Keratinocyte (primary cell): ENCODE results near the gene VAMP4. TPM values are rescaled to one million over a fixed set of nuclear protein-coding genes. Genes with fewer than 3 reads are reported as not detected.

Source experiments
- DNase-seq: peaks from one replicate; pipeline ENCODE4 v3.0.0-alpha.2; 2011; ENCODE audit warnings: low read depth, missing footprints, low spot score
- FAIRE-seq: peaks from 2 replicates; lab custom pipeline; 2011; peaks lifted over from hg19 to GRCh38; lab: Jason Lieb, UNC
- H2AFZ ChIP-seq: 2 replicates; pipeline ENCODE4 v1.6.0; 2012; ENCODE audit warnings: low read length, control low read depth, inconsistent platforms; ENCODE audit not compliant: control insufficient read depth
- H3K27ac ChIP-seq: 2 replicates; pipeline ENCODE4 v1.5.1; 2011; ENCODE audit warnings: low read length; ENCODE audit not compliant: control insufficient read depth, insufficient read depth
- H3K27me3 ChIP-seq: 3 replicates; pipeline ENCODE4 v1.6.0; 2011; ENCODE audit warnings: low read length; ENCODE audit not compliant: control insufficient read depth, insufficient read depth; ENCODE audit errors: extremely low read depth
- H3K36me3 ChIP-seq, 2 experiments: 2 replicates in 1 of 2; 3 replicates in 1 of 2; pipeline ENCODE4 v1.5.1; 2011; ENCODE audit warnings: low read length in 2 of 2, mild to moderate bottlenecking in 1 of 2; ENCODE audit not compliant: control insufficient read depth in 2 of 2, insufficient read depth in 2 of 2; ENCODE audit errors: extremely low read depth in 1 of 2
- H3K4me1 ChIP-seq: 3 replicates; pipeline ENCODE4 v1.5.1; 2011; ENCODE audit warnings: low read length; ENCODE audit not compliant: control insufficient read depth, insufficient read depth; ENCODE audit errors: extremely low read depth
- H3K4me2 ChIP-seq: 3 replicates; pipeline ENCODE4 v1.6.0; 2011; ENCODE audit warnings: low read depth, low read length; ENCODE audit not compliant: control insufficient read depth, insufficient read depth; ENCODE audit errors: extremely low read depth
- H3K4me3 ChIP-seq, 3 experiments: fragments of 200-600 bp in 1 of 3; sonication (generic) in 1 of 3; 2 replicates in 2 of 3; 3 replicates in 1 of 3; pipeline ENCODE4 v1.5.1; 2011 to 2016; ENCODE audit warnings: low read length in 3 of 3, mild to moderate bottlenecking in 3 of 3, control low read depth in 2 of 3, inconsistent platforms in 1 of 3, low read depth in 1 of 3, mixed read lengths in 1 of 3, mixed run types in 1 of 3, moderate library complexity in 1 of 3; ENCODE audit not compliant: control insufficient read depth in 2 of 3, insufficient read depth in 2 of 3; ENCODE audit errors: extremely low read depth in 1 of 3
- H3K79me2 ChIP-seq: 2 replicates; pipeline ENCODE4 v1.6.0; 2012; ENCODE audit warnings: low read length; ENCODE audit not compliant: control insufficient read depth, insufficient read depth
- H3K9ac ChIP-seq: 3 replicates; pipeline ENCODE4 v1.6.0; 2011; ENCODE audit warnings: low read length; ENCODE audit not compliant: control insufficient read depth, insufficient read depth; ENCODE audit errors: extremely low read depth
- H3K9me1 ChIP-seq: 3 replicates; pipeline ENCODE4 v1.6.0; 2011; ENCODE audit warnings: low read length; ENCODE audit not compliant: control insufficient read depth, insufficient read depth; ENCODE audit errors: extremely low read depth
- H3K9me3 ChIP-seq: 2 replicates; pipeline ENCODE4 v1.5.1; 2012; ENCODE audit warnings: low read depth, low read length; ENCODE audit not compliant: control insufficient read depth
- H4K20me1 ChIP-seq: 3 replicates; pipeline ENCODE4 v1.6.0; 2011; ENCODE audit warnings: low read length; ENCODE audit not compliant: control insufficient read depth, insufficient read depth; ENCODE audit errors: extremely low read depth
- EZH2 ChIP-seq: IDR thresholded peaks from one replicate; pipeline ENCODE4 v1.6.1; 2012; ENCODE audit warnings: inconsistent platforms, mild to moderate bottlenecking, low read length, moderate library complexity
- dilution Hi-C: fragments of 300-500 bp; cut with MboI; formaldehyde crosslinking; loops from one replicate; pipeline ENCODE4 v1.7.0; 2020; ENCODE audit warnings: low sequenced_read_pairs; ENCODE audit not compliant: extremely low pct_ligation_motif_present
- polyA plus RNA-seq, 5 experiments: library from polyadenylated mRNA; depleted of rRNA in 3 of 5; stranded (reverse) in 3 of 5; stranded (forward) in 1 of 5; unstranded in 1 of 5; fragments of >200 nt; gene quantifications; 1 replicate in 1 of 5; 2 replicates in 3 of 5; 3 replicates in 1 of 5; pipeline versions ENCODE4 v1.2.1 to v1.2.3, GENCODE V29; 2011 to 2012; ENCODE audit warnings: missing spikeins in 2 of 5, low read depth in 1 of 5, low replicate concordance in 1 of 5
- small RNA-seq, 3 experiments: library from RNA; depleted of rRNA; stranded (forward); fragments of <200 nt; gene quantifications; one replicate each; pipeline ENCODE3, GENCODE V24; 2012; ENCODE audit warnings: low read depth in 3 of 3, low replicate concordance in 1 of 3; ENCODE audit not compliant: insufficient read length in 3 of 3
- TF ChIP-seq, protein P1 (sequence below), 3 experiments: IDR thresholded peaks in 1 of 3; conservative IDR thresholded peaks in 1 of 3; optimal IDR thresholded peaks in 1 of 3; 2 replicates in 2 of 3; 3 replicates in 1 of 3; pipeline versions ENCODE3 to v1.5.1; 2011; ENCODE audit warnings: low read length in 3 of 3, mild to moderate bottlenecking in 3 of 3, moderate library complexity in 2 of 3, control low read depth in 1 of 3, inconsistent platforms in 1 of 3; ENCODE audit not compliant: insufficient read depth in 2 of 3; ENCODE audit errors: extremely low read depth in 1 of 3

The VAMP4 gene
- polyA plus RNA-seq, 1 donor (not counting 4 experiments of a cell fraction or from before 2014, with no cell fraction given) = 12.7 TPM

DNA sequence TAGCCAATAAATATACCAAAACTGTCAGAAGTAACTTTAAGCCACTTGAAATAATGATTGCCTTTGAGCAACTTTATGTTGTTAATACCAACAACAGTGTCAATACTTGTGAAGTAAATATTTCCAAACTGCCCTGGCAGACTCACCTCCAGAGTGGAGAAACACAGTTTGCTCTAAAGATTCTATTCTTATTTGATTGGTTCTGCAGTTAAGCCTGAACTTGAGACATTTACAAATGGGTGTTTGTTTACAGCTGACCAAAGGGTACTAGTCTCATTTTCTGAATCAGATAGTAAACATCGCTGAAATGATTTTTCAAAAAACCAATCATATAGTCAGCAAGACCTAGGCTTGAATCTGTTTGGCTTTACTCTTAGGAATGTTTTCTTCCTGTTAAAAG, 88.1 kb downstream of the VAMP4 start:
- FAIRE-seq (no peak), DNase-seq (no peak)
- Histone ChIP-seq H3K9me1 (no peaks in the 10 kb centered on the region), H3K27ac (no peak overlapping the region), H3K4me1 (no peaks in the 10 kb centered on the region), H4K20me1 (no peaks in the 10 kb centered on the region), H3K4me2 (no peak overlapping the region), H3K4me3 (no peak overlapping the region), H3K9ac (no peak overlapping the region), H3K36me3 (no peaks in the 10 kb centered on the region), H3K79me2 (no peaks in the 10 kb centered on the region), H2AFZ (no peak overlapping the region), H3K27me3 (peaks cover 22% of the 10 kb centered on the region), H3K9me3 (no peaks in the 10 kb centered on the region)
- dilution Hi-C loops = no loop called here
- TF ChIP-seq, protein P1, sequence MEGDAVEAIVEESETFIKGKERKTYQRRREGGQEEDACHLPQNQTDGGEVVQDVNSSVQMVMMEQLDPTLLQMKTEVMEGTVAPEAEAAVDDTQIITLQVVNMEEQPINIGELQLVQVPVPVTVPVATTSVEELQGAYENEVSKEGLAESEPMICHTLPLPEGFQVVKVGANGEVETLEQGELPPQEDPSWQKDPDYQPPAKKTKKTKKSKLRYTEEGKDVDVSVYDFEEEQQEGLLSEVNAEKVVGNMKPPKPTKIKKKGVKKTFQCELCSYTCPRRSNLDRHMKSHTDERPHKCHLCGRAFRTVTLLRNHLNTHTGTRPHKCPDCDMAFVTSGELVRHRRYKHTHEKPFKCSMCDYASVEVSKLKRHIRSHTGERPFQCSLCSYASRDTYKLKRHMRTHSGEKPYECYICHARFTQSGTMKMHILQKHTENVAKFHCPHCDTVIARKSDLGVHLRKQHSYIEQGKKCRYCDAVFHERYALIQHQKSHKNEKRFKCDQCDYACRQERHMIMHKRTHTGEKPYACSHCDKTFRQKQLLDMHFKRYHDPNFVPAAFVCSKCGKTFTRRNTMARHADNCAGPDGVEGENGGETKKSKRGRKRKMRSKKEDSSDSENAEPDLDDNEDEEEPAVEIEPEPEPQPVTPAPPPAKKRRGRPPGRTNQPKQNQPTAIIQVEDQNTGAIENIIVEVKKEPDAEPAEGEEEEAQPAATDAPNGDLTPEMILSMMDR (optimal IDR thresholded peaks at IDR 0.05 in 1 of 3, IDR thresholded peaks at IDR 0.05 in 1 of 3, conservative IDR thresholded peaks at IDR 0.05 in 1 of 3; ENCODE audit: extremely low read depth in 1 of 3, insufficient read depth in 2 of 3, low read length in 3 of 3) = no peak
- no peak for TF ChIP-seq EZH2

DNA sequence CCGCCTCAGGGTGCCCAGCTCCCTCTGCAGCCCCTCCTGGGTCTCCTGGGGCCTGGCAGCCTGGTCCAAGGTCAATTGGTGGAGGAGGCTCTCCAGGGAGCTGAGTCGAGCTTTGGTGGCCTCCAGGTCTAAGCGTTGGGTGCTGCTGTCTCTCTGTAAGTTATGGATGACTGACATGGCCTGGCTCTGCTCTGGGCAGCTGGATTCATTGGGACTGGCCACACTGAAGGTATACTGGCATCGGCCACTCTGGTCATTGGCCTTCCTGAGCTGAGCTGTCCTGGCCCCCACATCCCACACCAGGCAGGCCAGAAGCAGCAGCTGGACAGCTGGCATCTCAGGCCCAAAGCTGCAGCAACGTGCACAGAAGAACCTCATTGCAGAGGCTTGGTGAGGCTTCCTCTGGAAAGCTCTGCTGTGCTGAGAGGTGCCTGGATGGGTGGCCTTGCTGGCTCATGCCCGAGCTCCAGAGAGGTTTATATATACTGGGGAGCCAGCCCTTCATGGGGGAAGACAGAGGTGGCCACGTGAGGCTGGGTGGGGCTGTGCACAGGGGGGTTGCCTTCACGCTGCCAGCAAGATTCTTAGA, 89.5 kb downstream of the VAMP4 start, which contains the start of gene MYOC:
TSS of gene MYOC (minus strand) at position 455 of the 589 bp plus-strand sequence. CDS start at position 378, 77 bp downstream.
- Histone ChIP-seq H2AFZ (no peak within 1 kb of the TSS), H3K27ac (no peak within 1 kb of the TSS), H3K9me3 (no peaks in the 10 kb centered on the region), H3K9me1 (no peaks in the 10 kb centered on the region), H3K27me3 (peaks cover 22% of the 10 kb centered on the region), H3K4me1 (no peaks in the 10 kb centered on the region), H3K4me3 (no peak within 1 kb of the TSS), H4K20me1 (no peaks in the 10 kb centered on the region), H3K9ac (no peak within 1 kb of the TSS), H3K4me2 (no peak within 1 kb of the TSS), H3K36me3 (no peaks in the 10 kb centered on the region), H3K79me2 (no peaks in the 10 kb centered on the region)
- TF ChIP-seq EZH2 = no peak
- TF ChIP-seq, protein P1 (optimal IDR thresholded peaks at IDR 0.05 in 1 of 3, IDR thresholded peaks at IDR 0.05 in 1 of 3, conservative IDR thresholded peaks at IDR 0.05 in 1 of 3; ENCODE audit: extremely low read depth in 1 of 3, insufficient read depth in 2 of 3, low read length in 3 of 3) = no peak
- dilution Hi-C loops = no loop called here
- FAIRE-seq = no peak
- DNase-seq = no peak

Small RNA genes lying within 50 kb of the gene (small RNA-seq; reads per million reads assigned to genes)
- gene RF00601 = 0 reads per million in 3 experiments

Other genes with a start within 250 kb of the VAMP4 start
- 0.05 TPM in 1 of 3 replicates, not detected in the others for gene MYOCOS, start 119.8 kb downstream of the VAMP4 start, polyA plus RNA-seq
- not detected in 3 replicates for gene MYOC, start 89.4 kb downstream of the VAMP4 start, polyA plus RNA-seq
- 44.6 to 54.0 TPM (median 46.0 TPM) in 3 replicates for gene METTL13, start 39.6 kb upstream of the VAMP4 start, polyA plus RNA-seq
- 1.6 to 2.0 TPM (median 1.9 TPM) in 3 replicates for gene DNM3, start 99.4 kb upstream of the VAMP4 start, polyA plus RNA-seq